Adrenal gland (tissue), 5 donors: ENCODE results near the gene LDHB.
"Not testable (repeated sequence)": the region's sequence is repeated elsewhere in the genome, so short reads cannot be mapped to it uniquely, and the experiment has no call there.

Experiments
- POLR2A ChIP-seq, 2 donors: fragments of 450-650 bp; IDR thresholded peaks; one replicate each; pipeline ENCODE4 v1.6.1; 2017; ENCODE audit warnings: antibody characterized with exemption in 2 of 2, mild to moderate bottlenecking in 2 of 2, moderate library complexity in 1 of 2
- TF ChIP-seq, protein P1 (sequence below), 6 experiments: fragments of 450-650 bp in 4 of 6; fragments of 200-600 bp in 2 of 6; sonication (generic) in 1 of 6; IDR thresholded peaks; 1 replicate in 5 of 6; 2 replicates in 1 of 6; pipeline versions ENCODE4 v1.5.1 to v1.8.0; 2016 to 2021; ENCODE audit warnings: antibody characterized with exemption in 6 of 6, mild to moderate bottlenecking in 2 of 6, moderate library complexity in 1 of 6
- donor health status: DM: no; HTN: no; CAD: no.

- TF ChIP-seq, protein P1, sequence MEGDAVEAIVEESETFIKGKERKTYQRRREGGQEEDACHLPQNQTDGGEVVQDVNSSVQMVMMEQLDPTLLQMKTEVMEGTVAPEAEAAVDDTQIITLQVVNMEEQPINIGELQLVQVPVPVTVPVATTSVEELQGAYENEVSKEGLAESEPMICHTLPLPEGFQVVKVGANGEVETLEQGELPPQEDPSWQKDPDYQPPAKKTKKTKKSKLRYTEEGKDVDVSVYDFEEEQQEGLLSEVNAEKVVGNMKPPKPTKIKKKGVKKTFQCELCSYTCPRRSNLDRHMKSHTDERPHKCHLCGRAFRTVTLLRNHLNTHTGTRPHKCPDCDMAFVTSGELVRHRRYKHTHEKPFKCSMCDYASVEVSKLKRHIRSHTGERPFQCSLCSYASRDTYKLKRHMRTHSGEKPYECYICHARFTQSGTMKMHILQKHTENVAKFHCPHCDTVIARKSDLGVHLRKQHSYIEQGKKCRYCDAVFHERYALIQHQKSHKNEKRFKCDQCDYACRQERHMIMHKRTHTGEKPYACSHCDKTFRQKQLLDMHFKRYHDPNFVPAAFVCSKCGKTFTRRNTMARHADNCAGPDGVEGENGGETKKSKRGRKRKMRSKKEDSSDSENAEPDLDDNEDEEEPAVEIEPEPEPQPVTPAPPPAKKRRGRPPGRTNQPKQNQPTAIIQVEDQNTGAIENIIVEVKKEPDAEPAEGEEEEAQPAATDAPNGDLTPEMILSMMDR (IDR thresholded peaks at IDR 0.05): not testable (repeated sequence)
- not testable (repeated sequence) for TF ChIP-seq POLR2A (IDR thresholded peaks at IDR 0.05)
Observed at GRCh38 chr12:21673830-21674552, 16.3 kb upstream of the LDHB start.
